ENCODE results near the gene FRZB.
"Not testable (repeated sequence)": the region's sequence is repeated elsewhere in the genome, so short reads cannot be mapped to it uniquely, and the experiment has no call there.

The FRZB gene

DNA sequence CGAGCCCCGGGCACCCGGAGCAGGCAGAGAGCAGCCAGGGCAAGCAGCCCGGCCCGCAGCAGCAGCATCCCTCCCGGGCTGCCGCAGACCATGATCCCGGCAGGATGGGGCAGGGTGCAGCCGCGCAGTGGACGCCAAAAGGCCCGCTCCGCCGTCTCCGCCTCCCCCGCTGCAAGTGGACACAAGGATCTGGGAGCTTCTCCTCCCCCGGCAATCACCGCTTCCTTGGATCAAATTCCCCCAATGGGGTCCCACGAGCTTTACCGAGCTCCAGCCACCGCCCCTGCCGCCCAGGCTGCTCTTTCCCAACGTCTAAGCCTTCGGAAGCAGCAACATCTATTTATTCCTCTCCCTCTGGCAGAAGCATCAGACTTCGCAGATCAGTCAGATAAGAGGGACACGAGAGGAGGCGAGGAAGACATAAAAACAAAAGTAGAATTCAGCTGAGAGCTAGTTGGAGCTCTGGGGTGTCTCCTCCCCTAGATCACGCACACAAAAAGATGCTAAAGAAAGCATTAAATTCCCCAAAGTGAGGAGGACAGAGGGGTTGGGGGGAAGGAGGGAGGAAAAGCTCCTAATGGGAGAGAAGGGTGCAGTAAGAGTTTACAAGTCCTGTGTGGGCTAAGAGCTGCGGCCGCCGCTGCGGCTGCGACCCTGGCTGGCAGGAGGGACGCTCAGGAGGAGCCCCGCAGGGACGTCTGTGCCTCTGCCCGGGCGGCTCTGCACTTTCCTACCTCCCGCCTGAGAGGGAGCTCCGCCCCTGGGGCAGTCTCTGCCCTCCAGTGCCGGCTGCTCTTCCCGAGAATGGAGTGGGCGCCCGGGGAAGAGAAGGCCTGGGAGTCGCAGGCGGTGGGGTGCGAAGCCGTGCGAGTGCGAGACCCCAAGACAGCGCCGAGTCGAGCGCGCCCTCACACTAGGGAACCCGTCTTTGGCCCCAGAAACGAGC, at the start of gene FRZB:
TSS of gene FRZB (minus strand) at position 177 of the 946 bp plus-strand sequence. CDS start at position 92, 85 bp downstream.
- no peak for DNase-seq

DNA sequence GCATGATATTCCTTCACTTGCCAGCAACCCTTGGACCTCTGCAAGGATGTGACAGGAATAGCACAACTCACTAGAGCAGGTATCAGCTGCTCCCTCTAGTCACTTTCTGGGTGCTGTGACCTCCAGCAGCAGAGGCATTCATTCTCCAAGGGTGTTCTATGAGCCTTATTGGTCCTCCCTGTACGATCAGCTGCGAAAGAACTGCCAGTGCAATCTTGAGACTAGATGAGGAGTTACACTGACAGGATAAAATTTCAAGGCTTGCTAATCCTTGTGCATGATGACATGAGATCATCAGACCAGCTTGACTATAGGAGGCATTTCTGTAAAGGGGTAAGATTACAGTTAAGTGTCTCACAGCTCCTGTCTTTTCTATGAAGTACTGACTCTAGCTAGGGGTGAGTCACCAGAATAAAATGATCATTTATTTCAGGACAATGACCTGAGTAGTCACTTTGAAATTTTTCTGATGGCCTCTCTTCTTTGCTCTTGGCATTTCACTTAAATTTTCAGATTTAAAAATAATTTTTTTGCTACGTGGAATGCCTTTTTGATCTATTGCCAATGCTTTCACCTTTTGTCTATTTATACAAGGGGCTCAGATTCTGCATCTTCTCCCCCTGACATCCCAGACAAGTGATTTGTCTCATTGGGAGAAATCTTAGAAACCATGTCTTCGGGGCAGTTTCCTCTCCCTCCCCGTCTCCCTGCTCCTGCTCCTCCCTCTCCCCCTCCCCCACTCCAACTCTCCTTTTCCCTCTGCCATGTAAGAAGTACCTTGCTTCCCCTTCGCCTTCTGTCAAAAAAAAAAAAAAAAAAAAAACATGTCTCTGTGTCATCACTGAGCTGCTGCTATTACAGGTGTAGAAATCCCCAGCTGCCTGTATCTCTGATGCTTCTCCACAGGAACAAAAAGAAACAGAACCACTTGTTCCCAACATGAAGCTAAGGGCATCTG, 49.2 kb upstream of the FRZB start:
- DNase-seq = no peak

- DNase-seq = no peak
Observed at GRCh38 chr2:182914852-182915251, 48.4 kb upstream of the FRZB start.

DNA sequence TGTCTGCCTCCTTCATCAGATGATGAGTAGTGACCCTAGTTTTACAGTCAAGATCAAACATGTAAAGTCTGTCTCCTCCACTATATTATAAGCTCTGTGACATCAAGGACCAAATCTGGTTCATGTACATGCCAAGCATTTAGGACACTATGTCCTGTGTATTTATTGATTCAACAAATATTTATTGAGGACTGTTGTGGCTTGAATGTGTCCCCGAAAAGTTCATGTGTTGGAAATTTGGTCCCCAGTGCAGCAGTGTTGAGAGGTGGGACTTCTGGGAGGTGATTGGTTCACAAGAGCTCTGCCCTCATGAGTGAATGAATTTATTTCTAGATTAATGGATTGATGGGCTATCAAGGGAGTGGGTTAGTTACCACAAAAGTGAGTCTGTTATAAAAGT, 46.6 kb upstream of the FRZB start:
- DNase-seq = no peak

DNA sequence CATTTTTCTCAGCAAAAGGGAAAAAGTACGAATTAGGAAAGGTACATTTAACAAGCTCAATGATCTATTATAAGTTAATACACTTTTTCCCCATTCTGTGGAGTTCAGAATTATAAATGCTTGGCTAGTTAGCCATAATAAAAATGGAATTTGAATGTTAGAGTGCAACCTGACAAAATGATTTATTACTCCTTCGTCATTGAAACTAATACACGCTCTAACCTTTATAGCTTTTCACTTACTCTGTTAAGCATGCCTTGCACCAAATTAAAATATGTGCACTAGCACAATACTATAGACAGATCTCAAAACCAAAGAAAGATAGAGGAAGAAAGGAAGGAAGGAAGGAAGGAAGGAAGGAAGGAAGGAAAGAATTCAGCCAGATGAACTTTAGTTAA, 46.1 kb upstream of the FRZB start:
- no peak for DNase-seq

- DNase-seq = no peak
Observed at GRCh38 chr2:182911813-182912517, 45.5 kb upstream of the FRZB start.

DNA sequence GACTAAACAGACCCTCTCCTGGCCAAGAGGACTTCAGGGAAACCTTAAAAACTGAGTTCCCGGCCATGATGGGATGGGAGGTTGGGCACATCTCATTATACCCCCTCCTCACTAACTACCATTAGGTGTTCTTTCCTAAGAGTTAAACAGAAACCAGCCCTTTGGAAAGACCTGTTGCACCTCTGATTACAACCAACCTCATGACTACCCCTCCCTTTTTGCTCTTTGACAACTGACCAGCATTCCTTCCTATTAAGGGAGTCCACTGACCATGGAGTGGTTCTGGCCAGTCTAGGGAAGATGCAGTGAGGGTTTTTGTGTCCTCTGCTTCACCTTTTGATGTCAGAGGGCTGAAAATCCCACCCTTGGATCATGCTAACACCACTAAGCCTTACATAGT, 44.5 kb upstream of the FRZB start:
- no peak for DNase-seq

GRCh38 chr2:182907081-182907830, 40.8 kb upstream of the FRZB start:
- no peak for DNase-seq

DNA sequence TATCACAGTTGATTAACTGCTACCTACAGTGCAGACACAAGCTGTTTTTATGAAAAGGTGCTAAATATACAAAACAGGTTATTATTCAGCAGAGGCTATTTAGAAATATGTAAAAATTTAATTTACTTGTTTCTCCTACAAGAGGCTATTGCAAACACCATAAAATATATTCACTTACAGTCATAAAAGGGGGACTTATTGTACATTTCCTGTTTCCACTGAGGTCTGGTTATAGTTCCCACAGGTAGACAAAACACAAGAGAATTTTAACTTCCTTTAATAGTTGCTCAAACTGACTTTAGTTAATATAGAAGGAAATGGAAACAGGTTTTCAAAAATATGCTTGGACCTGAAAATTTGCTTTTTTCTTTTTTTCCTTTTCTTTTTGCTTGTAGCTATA, 40.0 kb upstream of the FRZB start:
- no peak for DNase-seq

DNA sequence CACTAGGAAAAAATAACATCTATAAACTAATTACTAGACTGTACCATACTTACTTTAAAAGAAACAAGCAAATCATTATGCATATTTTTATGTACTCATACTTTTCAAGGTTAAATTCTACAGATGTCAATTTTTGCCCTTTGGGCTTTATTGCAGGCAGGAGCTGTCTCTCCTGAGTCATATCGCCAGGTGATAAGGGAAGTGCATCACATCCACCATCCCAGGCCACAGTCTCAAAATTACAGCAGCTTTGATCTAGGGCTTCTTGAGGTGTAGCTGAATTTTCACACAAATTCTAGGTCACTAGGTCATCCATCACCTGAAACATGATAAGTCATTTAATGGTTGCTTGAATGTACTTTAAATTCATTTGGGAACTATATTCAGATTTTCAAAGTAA, 38.4 kb upstream of the FRZB start:
- DNase-seq = no peak

DNA sequence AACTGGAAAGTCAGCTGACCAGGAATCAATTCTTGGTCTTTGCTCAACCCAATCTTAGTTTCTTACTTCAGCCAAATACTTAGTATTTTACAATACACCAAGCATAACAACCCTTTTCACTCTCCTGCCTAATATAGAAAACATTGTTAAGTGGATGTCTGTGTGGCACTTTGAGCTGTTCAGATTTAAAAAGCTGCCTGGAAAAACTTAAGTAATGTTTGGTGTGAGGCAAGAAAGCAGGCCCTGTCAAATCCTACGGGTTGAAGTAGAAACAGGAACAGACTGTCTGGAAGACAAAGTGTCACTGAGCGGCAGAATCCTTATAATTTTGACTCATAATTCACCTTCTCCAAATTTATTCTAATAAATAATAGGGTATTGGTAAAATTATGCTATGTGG, 37.1 kb upstream of the FRZB start:
- no peak for DNase-seq

- DNase-seq = no peak
Observed at GRCh38 chr2:182901748-182902147, 35.3 kb upstream of the FRZB start.

- no peak for DNase-seq
Observed at GRCh38 chr2:182898718-182899117, 32.3 kb upstream of the FRZB start.

DNA sequence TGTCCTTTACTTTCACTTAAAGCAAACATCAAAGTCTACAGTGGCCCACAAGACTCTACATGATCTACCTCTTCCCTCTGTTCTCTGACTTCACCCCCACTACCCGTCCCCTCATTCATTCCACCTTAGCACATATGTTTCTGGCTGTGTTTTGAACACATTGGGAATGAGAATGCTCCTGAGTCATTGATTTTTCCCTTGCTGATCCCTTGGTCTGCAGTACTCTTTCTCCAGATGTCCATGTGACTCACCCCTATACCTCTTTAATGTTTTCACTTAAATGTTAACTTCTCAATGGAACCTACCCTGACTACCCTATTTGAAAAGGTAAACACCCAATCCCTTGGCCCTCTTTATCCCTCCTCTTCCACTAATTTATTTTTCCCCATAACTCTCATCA, 30.7 kb upstream of the FRZB start:
- no peak for DNase-seq

GRCh38 chr2:182895798-182896197, 29.4 kb upstream of the FRZB start:
- DNase-seq = no peak

DNA sequence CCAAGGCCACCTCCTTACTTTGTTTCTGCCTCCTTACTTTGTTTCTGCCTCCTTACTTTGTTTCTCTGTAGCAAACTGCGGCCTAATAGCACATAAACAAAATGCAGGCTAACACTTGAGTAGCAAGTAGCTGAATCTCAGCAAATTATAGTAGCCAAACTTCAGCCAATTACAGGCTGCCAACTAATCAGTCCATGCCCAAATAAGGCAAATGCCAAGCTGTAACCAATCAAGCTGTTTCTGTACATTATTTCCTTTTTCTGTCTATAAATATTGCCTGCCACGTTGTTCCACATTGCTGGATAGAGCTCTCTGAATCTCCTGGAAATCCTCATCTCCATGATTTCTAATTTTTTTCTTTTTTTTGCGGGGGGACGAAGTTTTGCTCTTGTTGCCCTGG, 28.7 kb upstream of the FRZB start:
- no peak for DNase-seq

- no peak for DNase-seq
Observed at GRCh38 chr2:182894174-182894573, 27.7 kb upstream of the FRZB start.

- no peak for DNase-seq
Observed at GRCh38 chr2:182893666-182894065, 27.2 kb upstream of the FRZB start.

- DNase-seq = not testable (repeated sequence)
Observed at GRCh38 chr2:182893035-182893434, 26.6 kb upstream of the FRZB start.

DNA sequence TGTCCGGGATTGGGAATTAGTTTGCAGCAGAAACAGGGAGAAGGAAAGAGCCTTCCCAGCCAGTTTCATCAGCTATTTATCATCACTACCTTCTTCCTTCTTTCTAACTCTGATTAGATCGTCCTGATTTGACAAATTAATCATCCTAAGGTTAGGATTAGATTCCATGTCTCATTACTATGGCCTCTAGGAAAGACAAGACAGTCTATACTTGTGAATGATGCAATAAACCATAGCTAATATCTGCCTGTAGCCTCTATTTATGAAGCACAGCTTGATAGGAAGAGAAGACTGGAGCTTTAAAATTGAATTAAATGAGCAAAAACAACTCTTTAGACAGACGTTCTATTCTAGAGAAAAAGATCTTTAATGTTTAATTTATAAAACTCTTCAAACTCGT, 25.2 kb upstream of the FRZB start:
- DNase-seq = no peak

GRCh38 chr2:182890773-182891378, 24.4 kb upstream of the FRZB start:
- DNase-seq = no peak

GRCh38 chr2:182890305-182890704, 23.9 kb upstream of the FRZB start:
- no peak for DNase-seq

Data from stimulated activated CD4-positive, alpha-beta T cell treated with anti-CD3 and anti-CD28 coated beads, Interleukin-4, amount 100 ng/mL, for 4 hours (primary cell).